Endometrial microvascular endothelial cells (primary cell): ENCODE data around the gene AMOTL2. TPM values are rescaled to one million over a fixed set of nuclear protein-coding genes. Genes with fewer than 3 reads are reported as not detected.

Experiments
- in situ Hi-C: cut with HindIII; loops from 2 replicates; pipeline ENCODE4 v1.10.0; 2017; ENCODE audit warnings: low sequenced_read_pairs, low pct_unique_long_range_greater_than_20kb; ENCODE audit errors: inconsistent ontology term
- total RNA-seq: library from RNA; depleted of rRNA; stranded (reverse); fragments of >200 nt; gene quantifications from one replicate; pipeline ENCODE4 v1.2.3, GENCODE V29; 2015; ENCODE audit errors: inconsistent ontology term

The AMOTL2 gene
- total RNA-seq, 1 donor from 2014 or later: 78.7 TPM

- in situ Hi-C loops: no loop called here
Measured at GRCh38 chr3:134311693-134312071, 62.6 kb downstream of the AMOTL2 start.

- in situ Hi-C loops: no loop called here
Measured at GRCh38 chr3:134311265-134311664, 63.0 kb downstream of the AMOTL2 start.

GRCh38 chr3:134309987-134310700, 64.1 kb downstream of the AMOTL2 start:
- in situ Hi-C loops: no loop called here

- in situ Hi-C loops: no loop called here
Measured at GRCh38 chr3:134308350-134308891, 65.8 kb downstream of the AMOTL2 start.

- in situ Hi-C loops: no loop called here
Measured at GRCh38 chr3:134307425-134307824, 66.8 kb downstream of the AMOTL2 start.

- in situ Hi-C loops: no loop called here
Measured at GRCh38 chr3:134306320-134306719, 67.9 kb downstream of the AMOTL2 start.

Other genes starting within 250 kb of the AMOTL2 start
- 60.0 TPM for gene RYK, start 123.6 kb downstream of the AMOTL2 start, total RNA-seq
- gene ANAPC13, start 111.5 kb upstream of the AMOTL2 start, total RNA-seq: 105 TPM
- 23.1 TPM for gene CEP63, start 111.6 kb upstream of the AMOTL2 start, total RNA-seq